Fibroblast of skin of abdomen (primary cell): ENCODE measurements around the gene BCO2.

Source experiments
- DNase-seq: peaks from one replicate; pipeline ENCODE4 v3.0.0-alpha.2; 2013

The BCO2 gene

GRCh38 chr11:112249871-112250610 is 74.7 kb downstream of the BCO2 start:
- DNase-seq, result peak; percentile 31

GRCh38 chr11:112253605-112254242 is 78.4 kb downstream of the BCO2 start:
- DNase-seq, result no peak

DNA sequence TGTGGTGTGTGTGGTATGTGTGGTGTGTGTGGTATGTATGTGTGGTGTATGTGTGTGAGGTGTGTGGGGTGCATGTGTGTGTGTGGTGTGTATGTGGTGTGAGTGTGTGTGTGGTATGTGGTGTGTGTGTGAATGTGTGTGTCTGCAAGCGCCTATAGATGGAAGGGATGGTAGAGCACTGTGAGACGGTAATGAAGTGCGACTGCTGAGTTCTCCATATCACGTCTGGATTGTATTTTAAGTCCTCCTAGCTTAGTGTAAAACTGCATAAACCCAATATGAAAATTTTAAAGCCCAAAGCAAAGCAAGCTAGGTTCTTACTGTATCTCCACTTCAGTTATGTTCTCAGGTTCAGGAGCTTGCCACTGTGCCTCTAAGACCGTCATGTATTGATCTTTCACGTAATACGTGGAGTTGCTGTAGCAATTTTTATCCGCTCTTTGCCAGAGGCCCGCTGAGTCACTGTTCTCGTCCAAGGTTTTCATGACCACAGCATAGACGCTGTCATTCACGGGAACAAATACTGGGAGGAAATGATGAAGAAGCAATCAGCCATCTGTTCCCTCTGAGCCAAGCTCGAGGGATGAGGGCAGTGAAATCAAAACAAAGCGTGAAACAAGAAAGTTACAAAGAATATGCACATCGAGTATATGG is 79.9 kb downstream of the BCO2 start:
- peak; percentile 66 for DNase-seq

DNA sequence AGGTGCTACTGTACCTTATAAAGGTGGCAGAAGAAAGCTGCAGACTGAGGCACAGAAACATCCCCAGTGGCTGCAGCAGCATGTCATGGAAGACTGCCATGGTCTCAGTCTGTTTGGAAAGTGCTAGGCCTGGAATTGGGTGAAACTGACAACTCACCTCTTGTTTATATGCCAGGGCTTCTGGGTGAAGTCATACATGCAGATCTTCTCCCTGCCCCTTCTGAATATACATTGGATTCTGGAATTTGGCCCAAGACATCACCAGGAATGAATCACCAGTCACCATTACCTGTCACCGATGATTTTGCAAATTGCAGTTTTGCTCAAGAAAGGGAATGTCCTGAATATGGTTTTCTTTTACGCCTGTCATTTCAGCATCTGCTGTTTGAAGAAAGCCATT is 85.2 kb downstream of the BCO2 start, which contains the start of gene PLET1:
PLET1 (minus strand) TSS at position 371 of the 400 bp plus-strand sequence; CDS start at position 100, 271 bp downstream.
- DNase-seq, result no peak

DNA sequence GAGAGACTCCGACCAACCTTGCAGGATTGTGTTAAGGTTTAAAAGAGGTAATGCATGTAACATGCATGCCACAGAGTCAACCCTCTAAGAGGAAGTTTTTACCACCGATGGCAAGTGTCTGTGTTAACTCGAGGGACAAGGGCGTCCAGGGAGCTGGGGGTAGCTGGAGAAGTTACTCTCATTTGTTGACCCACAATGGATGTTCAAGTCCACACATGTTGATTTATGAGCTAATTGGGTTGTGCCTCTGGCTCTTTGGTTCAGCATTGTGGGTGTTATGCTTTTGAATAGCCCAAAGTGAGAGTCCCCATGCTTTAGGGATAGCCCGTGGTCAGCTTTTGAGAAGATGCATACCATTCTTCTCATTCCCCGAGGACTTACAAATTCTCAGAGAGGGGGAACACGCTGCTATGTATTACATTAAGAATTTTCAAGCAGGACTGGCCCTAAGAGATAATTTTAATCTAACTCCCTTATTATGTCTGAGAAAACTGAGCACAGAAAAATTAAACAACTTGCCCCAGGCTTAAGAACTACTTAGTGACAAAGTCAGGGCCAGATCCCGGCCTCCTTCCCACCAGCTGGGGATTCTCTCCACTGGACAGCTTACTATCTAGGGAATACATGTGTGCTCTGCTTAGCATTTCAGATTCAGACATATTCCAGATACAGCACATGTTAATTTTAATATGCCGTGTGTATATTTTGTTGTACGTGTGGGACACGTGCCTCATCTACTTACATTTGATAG is 90.5 kb downstream of the BCO2 start:
- DNase-seq, result peak; percentile 64

GRCh38 chr11:112266410-112266778 is 91.1 kb downstream of the BCO2 start:
- DNase-seq, result no peak

DNA sequence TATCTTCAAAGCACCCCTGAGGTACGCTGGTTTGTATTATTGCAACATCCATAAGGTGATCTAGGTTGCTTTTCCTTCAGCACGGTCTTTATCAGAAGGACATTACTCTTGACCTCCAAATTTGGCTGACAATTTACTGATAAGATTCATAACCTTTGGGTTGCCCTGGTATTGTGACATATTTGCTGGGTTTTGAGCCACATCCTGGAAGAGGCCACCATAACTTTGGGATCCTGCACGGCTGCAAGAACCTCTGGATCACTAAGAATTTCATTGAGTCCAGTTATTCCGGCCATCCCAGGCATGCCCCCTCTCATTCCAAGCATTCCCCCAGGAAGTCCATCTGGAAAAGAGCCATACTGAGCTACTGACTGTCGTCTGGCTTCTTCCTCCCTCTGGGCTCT is 91.9 kb downstream of the BCO2 start:
- DNase-seq, result peak; percentile 47

GRCh38 chr11:112268406-112268805 is 93.1 kb downstream of the BCO2 start:
- DNase-seq, result no peak
